ENCODE results near the gene COMMD1. TPM values are rescaled to one million over a fixed set of nuclear protein-coding genes. Genes with fewer than 3 reads are reported as not detected.
A peak's percentile ranks its signal among the peaks of the same experiment; 100 is the strongest.

The COMMD1 gene
- total and polyA plus RNA-seq, 2 experiments from 2014 or later, result 54.9 to 83.7 TPM

DNA sequence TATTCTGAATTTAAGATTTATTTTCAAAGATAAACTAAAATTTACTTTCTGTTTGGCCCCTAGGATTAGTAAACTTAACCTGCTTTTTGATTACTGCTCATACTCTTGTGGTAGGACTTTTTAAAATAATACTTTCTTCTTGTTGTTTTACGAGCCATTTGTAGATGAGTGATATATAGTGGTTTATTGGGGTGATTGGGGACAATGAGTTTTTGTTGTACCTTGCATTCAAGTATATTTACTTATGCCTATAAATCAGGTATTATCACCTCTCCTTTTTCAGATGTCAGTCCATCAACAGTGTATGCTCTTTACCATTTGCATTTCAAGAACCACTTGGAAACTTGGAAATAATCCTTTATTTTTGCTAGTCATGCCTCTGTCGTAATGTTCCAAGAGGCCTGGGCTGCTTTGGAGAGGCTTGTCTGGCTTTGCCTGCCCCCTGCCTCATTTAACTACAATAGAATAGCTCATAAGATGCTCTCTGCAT is 131.3 kb downstream of the COMMD1 start:
- H3K4me3 ChIP-seq, result no peak overlapping the region
- H3K79me2 ChIP-seq (replicated peaks; ENCODE audit: insufficient read depth), result no peaks in the 10 kb centered on the region
- peaks cover 5% of the 10 kb centered on the region; the same call in 2 of the 3 replicates for H3K9me3 Mint-ChIP-seq
- H3K36me3 Mint-ChIP-seq (ENCODE audit: low read depth), result peaks cover 4% of the 10 kb centered on the region; the same call in 1 of the 3 replicates
- H3K4me2 ChIP-seq, result no peak overlapping the region
- H4K20me1 ChIP-seq (replicated peaks; ENCODE audit: insufficient read depth), result no peaks in the 10 kb centered on the region
- no peaks in the 10 kb centered on the region for H3K36me3 ChIP-seq (ENCODE audit: insufficient read depth)
- H2AFZ ChIP-seq, result no peak overlapping the region
- peaks cover 6% of the 10 kb centered on the region; the same call in 2 of the 3 replicates for H3K4me1 Mint-ChIP-seq
- no peaks in the 10 kb centered on the region for H3K27me3 ChIP-seq (ENCODE audit: insufficient read depth)
- no peak overlapping the region for H3K4me3 Mint-ChIP-seq
- H3K27ac ChIP-seq (ENCODE audit: low read depth), result no peak overlapping the region
- peak overlapping the region; percentile 37; the same call in 1 of the 2 replicates for H3K27ac Mint-ChIP-seq
- H3K4me1 ChIP-seq (ENCODE audit: insufficient read depth), result peaks cover 4% of the 10 kb centered on the region; the same call in 1 of the 2 replicates
- no peaks in the 10 kb centered on the region for H3K9me2 ChIP-seq (ENCODE audit: insufficient read depth)
- TF ChIP-seq NANOG (IDR thresholded peaks at IDR 0.05; ENCODE audit: borderline replicate concordance) (no peak), ZNF331 (CRISPR knock-in tag; IDR thresholded peaks at IDR 0.05; ENCODE audit: low read depth) (no peak), POLR2AphosphoS5 (IDR thresholded peaks at IDR 0.05; ENCODE audit: low read depth) (no peak), EZH2phosphoT487 (IDR thresholded peaks at IDR 0.05; ENCODE audit: unreplicated experiment) (no peak), ZNF114 (CRISPR knock-in tag; IDR thresholded peaks at IDR 0.05) (no peak), EZH2 (IDR thresholded peaks at IDR 0.05; ENCODE audit: low read depth, unreplicated experiment) (no peak), CREB1 (CRISPR knock-in tag; IDR thresholded peaks at IDR 0.05; ENCODE audit: low read depth) (no peak), JUNB (IDR thresholded peaks at IDR 0.05; ENCODE audit: unreplicated experiment) (no peak), STAT1 (IDR thresholded peaks at IDR 0.05; ENCODE audit: unreplicated experiment) (no peak)
- TF ChIP-seq, protein P1, sequence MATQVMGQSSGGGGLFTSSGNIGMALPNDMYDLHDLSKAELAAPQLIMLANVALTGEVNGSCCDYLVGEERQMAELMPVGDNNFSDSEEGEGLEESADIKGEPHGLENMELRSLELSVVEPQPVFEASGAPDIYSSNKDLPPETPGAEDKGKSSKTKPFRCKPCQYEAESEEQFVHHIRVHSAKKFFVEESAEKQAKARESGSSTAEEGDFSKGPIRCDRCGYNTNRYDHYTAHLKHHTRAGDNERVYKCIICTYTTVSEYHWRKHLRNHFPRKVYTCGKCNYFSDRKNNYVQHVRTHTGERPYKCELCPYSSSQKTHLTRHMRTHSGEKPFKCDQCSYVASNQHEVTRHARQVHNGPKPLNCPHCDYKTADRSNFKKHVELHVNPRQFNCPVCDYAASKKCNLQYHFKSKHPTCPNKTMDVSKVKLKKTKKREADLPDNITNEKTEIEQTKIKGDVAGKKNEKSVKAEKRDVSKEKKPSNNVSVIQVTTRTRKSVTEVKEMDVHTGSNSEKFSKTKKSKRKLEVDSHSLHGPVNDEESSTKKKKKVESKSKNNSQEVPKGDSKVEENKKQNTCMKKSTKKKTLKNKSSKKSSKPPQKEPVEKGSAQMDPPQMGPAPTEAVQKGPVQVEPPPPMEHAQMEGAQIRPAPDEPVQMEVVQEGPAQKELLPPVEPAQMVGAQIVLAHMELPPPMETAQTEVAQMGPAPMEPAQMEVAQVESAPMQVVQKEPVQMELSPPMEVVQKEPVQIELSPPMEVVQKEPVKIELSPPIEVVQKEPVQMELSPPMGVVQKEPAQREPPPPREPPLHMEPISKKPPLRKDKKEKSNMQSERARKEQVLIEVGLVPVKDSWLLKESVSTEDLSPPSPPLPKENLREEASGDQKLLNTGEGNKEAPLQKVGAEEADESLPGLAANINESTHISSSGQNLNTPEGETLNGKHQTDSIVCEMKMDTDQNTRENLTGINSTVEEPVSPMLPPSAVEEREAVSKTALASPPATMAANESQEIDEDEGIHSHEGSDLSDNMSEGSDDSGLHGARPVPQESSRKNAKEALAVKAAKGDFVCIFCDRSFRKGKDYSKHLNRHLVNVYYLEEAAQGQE (IDR thresholded peaks at IDR 0.05; ENCODE audit: unreplicated experiment), result no peak
- TF ChIP-seq, protein P2, sequence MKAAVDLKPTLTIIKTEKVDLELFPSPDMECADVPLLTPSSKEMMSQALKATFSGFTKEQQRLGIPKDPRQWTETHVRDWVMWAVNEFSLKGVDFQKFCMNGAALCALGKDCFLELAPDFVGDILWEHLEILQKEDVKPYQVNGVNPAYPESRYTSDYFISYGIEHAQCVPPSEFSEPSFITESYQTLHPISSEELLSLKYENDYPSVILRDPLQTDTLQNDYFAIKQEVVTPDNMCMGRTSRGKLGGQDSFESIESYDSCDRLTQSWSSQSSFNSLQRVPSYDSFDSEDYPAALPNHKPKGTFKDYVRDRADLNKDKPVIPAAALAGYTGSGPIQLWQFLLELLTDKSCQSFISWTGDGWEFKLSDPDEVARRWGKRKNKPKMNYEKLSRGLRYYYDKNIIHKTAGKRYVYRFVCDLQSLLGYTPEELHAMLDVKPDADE (IDR thresholded peaks at IDR 0.05), result no peak
- peaks cover 4% of the 10 kb centered on the region for H3K27me3 Mint-ChIP-seq (ENCODE audit: insufficient read depth, low read depth, poor library complexity)
- DNase-seq (ENCODE audit: low spot score), result no peak
- no peaks in the 10 kb centered on the region for H3F3A ChIP-seq (replicated peaks; ENCODE audit: low read depth)
- ATAC-seq, result no peak

Data from GM23338 (cell line).